HG03139 (cell line): ENCODE measurements around the gene ANP32E.

Experiments used
- ATAC-seq: cut with Tn5 transposase; IDR thresholded peaks from one replicate; pipeline ENCODE4 v1.9.1; 2021; ENCODE audit not compliant: unreplicated experiment

Gene ANP32E

GRCh38 chr1:150173141-150173585, 62.7 kb downstream of the ANP32E start:
- ATAC-seq = no peak

GRCh38 chr1:150171801-150172200, 64.1 kb downstream of the ANP32E start:
- no peak for ATAC-seq

GRCh38 chr1:150168960-150169601, 66.8 kb downstream of the ANP32E start:
- ATAC-seq = no peak
